H1 (cell line): ENCODE data around the gene EPHA6. TPM values are rescaled to one million over a fixed set of nuclear protein-coding genes. Genes with fewer than 3 reads are reported as not detected.

Experiments used
- CTCF ChIA-PET: fragments of 300-600 bp; sonication (Branson Sonifier 250); formaldehyde crosslinking; loops from one replicate; lab custom pipeline; 2021; ENCODE audit not compliant: partially characterized antibody; lab: Charles Lee
- POLR2A ChIA-PET: fragments of 300-600 bp; sonication (Branson Sonifier 250); formaldehyde crosslinking; loops from one replicate; lab custom pipeline; 2021; ENCODE audit warnings: inconsistent platforms; ENCODE audit not compliant: partially characterized antibody; lab: Charles Lee
- DNase-seq, 2 experiments: peaks; one replicate each; pipeline versions ENCODE4 v3.0.0 to v3.0.0-alpha.2; 2010 to 2022; ENCODE audit warnings: low spot score in 2 of 2, low read depth in 1 of 2, mixed read lengths in 1 of 2
- FAIRE-seq: peaks from 2 replicates; lab custom pipeline; 2011; peaks lifted over from hg19 to GRCh38; lab: Jason Lieb, UNC
- H2AFZ ChIP-seq: 2 replicates; pipeline ENCODE4 v1.8.1; 2012; ENCODE audit warnings: low read length, inconsistent platforms
- H2AK5ac ChIP-seq: 2 replicates; pipeline ENCODE4 v1.6.1; 2013; ENCODE audit warnings: low read depth, low read length
- H2BK120ac ChIP-seq: replicated peaks from 2 replicates; pipeline ENCODE3; 2013; ENCODE audit warnings: low read depth, low read length, inconsistent platforms
- H2BK12ac ChIP-seq: 2 replicates; pipeline ENCODE4 v1.6.1; 2013; ENCODE audit warnings: low read depth, low read length
- H2BK15ac ChIP-seq: 2 replicates; pipeline ENCODE4 v1.6.1; 2013; ENCODE audit warnings: low read length
- H2BK20ac ChIP-seq: 2 replicates; pipeline ENCODE4 v1.6.1; 2013; ENCODE audit warnings: low read length
- H2BK5ac ChIP-seq: 2 replicates; pipeline ENCODE4 v1.6.1; 2013; ENCODE audit warnings: low read depth, low read length
- H3K14ac ChIP-seq: 2 replicates; pipeline ENCODE4 v1.6.1; 2013; ENCODE audit warnings: inconsistent platforms; ENCODE audit not compliant: insufficient read length
- H3K18ac ChIP-seq: 2 replicates; pipeline ENCODE4 v1.6.1; 2013; ENCODE audit warnings: low read length; ENCODE audit errors: extremely low read depth
- H3K23ac ChIP-seq: 2 replicates; pipeline ENCODE4 v1.6.1; 2013; ENCODE audit warnings: inconsistent platforms; ENCODE audit not compliant: insufficient read length
- H3K23me2 ChIP-seq: 2 replicates; pipeline ENCODE4 v1.6.1; 2013; ENCODE audit warnings: low read depth, low read length
- H3K27ac ChIP-seq: 2 replicates; pipeline ENCODE4 v1.6.1; 2011; ENCODE audit warnings: low read depth, low read length, inconsistent platforms
- H3K27me3 ChIP-seq, 4 experiments: replicated peaks in 1 of 4; 1 replicate in 1 of 4; 2 replicates in 3 of 4; pipeline versions ENCODE4 v1.6.1 to v1.8.1; 2011 to 2013; ENCODE audit warnings: low read length in 3 of 4, mild to moderate bottlenecking in 3 of 4, inconsistent platforms in 2 of 4, mixed read lengths in 2 of 4, moderate library complexity in 1 of 4; ENCODE audit not compliant: control insufficient read depth in 3 of 4, insufficient read depth in 3 of 4; ENCODE audit errors: extremely low read depth in 1 of 4
- H3K36me3 ChIP-seq, 4 experiments: 2 replicates each; pipeline versions ENCODE4 v1.6.1 to v1.8.1; 2011 to 2013; ENCODE audit warnings: mild to moderate bottlenecking in 4 of 4, low read length in 3 of 4, moderate library complexity in 2 of 4, control low read depth in 1 of 4, inconsistent platforms in 1 of 4; ENCODE audit not compliant: insufficient read depth in 4 of 4, control insufficient read depth in 2 of 4
- H3K4ac ChIP-seq: replicated peaks from 2 replicates; pipeline ENCODE3; 2013; ENCODE audit warnings: low read length, low read depth, mixed read lengths, inconsistent platforms; ENCODE audit not compliant: insufficient read length
- H3K4me1 ChIP-seq, 4 experiments: replicated peaks in 1 of 4; 1 replicate in 1 of 4; 2 replicates in 3 of 4; pipeline versions ENCODE4 v1.6.1 to v1.8.1; 2011 to 2013; ENCODE audit warnings: low read length in 3 of 4, inconsistent platforms in 2 of 4, mixed read lengths in 1 of 4; ENCODE audit not compliant: insufficient read depth in 4 of 4, control insufficient read depth in 3 of 4
- H3K4me2 ChIP-seq, 2 experiments: 2 replicates each; pipeline versions ENCODE4 v1.6.1 to v1.8.1; 2011 to 2013; ENCODE audit warnings: low read depth in 2 of 2, low read length in 2 of 2, control low read depth in 1 of 2, inconsistent platforms in 1 of 2, mild to moderate bottlenecking in 1 of 2; ENCODE audit not compliant: insufficient read depth in 1 of 2
- H3K4me3 ChIP-seq, 4 experiments: fragments of 200-600, 300-600 bp in 1 of 4; sonication (generic), shearing (Covaris generic), sonication (Bioruptor Twin) in 1 of 4; 2 replicates each; pipeline versions ENCODE4 v1.5.1 to v1.8.1; 2011 to 2016; ENCODE audit warnings: low read length in 4 of 4, low read depth in 3 of 4, control low read depth in 2 of 4, inconsistent platforms in 2 of 4, mild to moderate bottlenecking in 2 of 4, mixed read lengths in 1 of 4, moderate library complexity in 1 of 4; ENCODE audit not compliant: insufficient read depth in 2 of 4; ENCODE audit errors: extremely low read depth in 1 of 4
- H3K56ac ChIP-seq: replicated peaks from 2 replicates; pipeline ENCODE3; 2013; ENCODE audit warnings: low read depth, mild to moderate bottlenecking, mixed read lengths, low read length, inconsistent platforms; ENCODE audit not compliant: insufficient read length
- H3K79me1 ChIP-seq: 2 replicates; pipeline ENCODE4 v1.6.1; 2013; ENCODE audit warnings: low read depth, low read length, control low read depth
- H3K79me2 ChIP-seq, 2 experiments: 2 replicates each; pipeline versions ENCODE4 v1.6.1 to v1.8.1; 2012 to 2013; ENCODE audit warnings: low read length in 2 of 2, mild to moderate bottlenecking in 2 of 2, inconsistent platforms in 1 of 2; ENCODE audit not compliant: insufficient read depth in 2 of 2, control insufficient read depth in 1 of 2
- H3K9ac ChIP-seq, 4 experiments: replicated peaks in 1 of 4; 1 replicate in 1 of 4; 2 replicates in 3 of 4; pipeline versions ENCODE4 v1.6.1 to v1.8.1; 2011 to 2013; ENCODE audit warnings: low read depth in 3 of 4, low read length in 3 of 4, control low read depth in 2 of 4, mild to moderate bottlenecking in 2 of 4, moderate library complexity in 2 of 4, inconsistent platforms in 1 of 4; ENCODE audit errors: extremely low read depth in 1 of 4
- H3K9me3 ChIP-seq, 2 experiments: 2 replicates each; pipeline versions ENCODE4 v1.6.1 to v1.8.1; 2012 to 2013; ENCODE audit warnings: mild to moderate bottlenecking in 2 of 2, moderate library complexity in 2 of 2, control low read depth in 1 of 2, inconsistent platforms in 1 of 2, low read depth in 1 of 2, low read length in 1 of 2, mixed read lengths in 1 of 2; ENCODE audit not compliant: insufficient read depth in 2 of 2
- H4K20me1 ChIP-seq, 2 experiments: replicated peaks in 1 of 2; 2 replicates each; pipeline versions ENCODE3 to v1.8.1; 2011 to 2013; ENCODE audit warnings: inconsistent platforms in 2 of 2, low read length in 2 of 2, mild to moderate bottlenecking in 1 of 2; ENCODE audit not compliant: insufficient read depth in 2 of 2, control insufficient read depth in 1 of 2
- H4K5ac ChIP-seq: 2 replicates; pipeline ENCODE4 v1.6.1; 2013; ENCODE audit warnings: low read length, low read depth, mixed read lengths, inconsistent platforms; ENCODE audit not compliant: insufficient read length
- H4K8ac ChIP-seq: 2 replicates; pipeline ENCODE4 v1.8.0; 2013; ENCODE audit warnings: mild to moderate bottlenecking, moderate library complexity, low read length, inconsistent platforms; ENCODE audit not compliant: insufficient read depth; ENCODE audit errors: extremely low read depth
- H4K91ac ChIP-seq: replicated peaks from 2 replicates; pipeline ENCODE3; 2013; ENCODE audit warnings: low read length, mixed read lengths, inconsistent platforms; ENCODE audit not compliant: insufficient read length
- ATF3 ChIP-seq: IDR thresholded peaks from 2 replicates; pipeline ENCODE4 v1.6.1; 2011; ENCODE audit warnings: low read depth, mild to moderate bottlenecking, low read length; ENCODE audit not compliant: insufficient read depth
- BACH1 ChIP-seq: IDR thresholded peaks from 2 replicates; pipeline ENCODE4 v1.6.1; 2012; ENCODE audit warnings: low read length, improper control_type of control experiment
- CEBPB ChIP-seq: IDR thresholded peaks from 2 replicates; pipeline ENCODE4 v1.6.1; 2012; ENCODE audit warnings: low read depth, low read length
- CHD2 ChIP-seq: IDR thresholded peaks from 2 replicates; pipeline ENCODE4 v1.6.1; 2012; ENCODE audit warnings: low read length, improper control_type of control experiment
- E2F6 ChIP-seq: IDR thresholded peaks from 2 replicates; pipeline ENCODE4 v1.6.1; 2012; ENCODE audit warnings: inconsistent platforms
- JUND ChIP-seq: IDR thresholded peaks from 2 replicates; pipeline ENCODE4 v1.6.1; 2011; ENCODE audit warnings: mild to moderate bottlenecking, improper control_type of control experiment, low read length
- KDM1A ChIP-seq: fragments of 200-600, 300-600 bp; sonication (generic); IDR thresholded peaks from 2 replicates; pipeline ENCODE4 v1.7.1; 2016; ENCODE audit warnings: mild to moderate bottlenecking, low read length, borderline replicate concordance
- POLR2A ChIP-seq, 2 experiments: IDR thresholded peaks; 1 replicate in 1 of 2; 2 replicates in 1 of 2; pipeline ENCODE4 v1.6.1; 2011; ENCODE audit warnings: low read depth in 2 of 2, low read length in 2 of 2, mild to moderate bottlenecking in 2 of 2; ENCODE audit errors: control extremely low read depth in 1 of 2
- RFX5 ChIP-seq: IDR thresholded peaks from 2 replicates; pipeline ENCODE4 v1.6.1; 2011; ENCODE audit warnings: low read depth, low read length, improper control_type of control experiment, borderline replicate concordance
- RXRA ChIP-seq: IDR thresholded peaks from 2 replicates; pipeline ENCODE4 v1.6.1; 2011; ENCODE audit warnings: low read depth, mild to moderate bottlenecking, low read length, moderate library complexity; ENCODE audit not compliant: insufficient read depth
- WGBS, 2 experiments: shearing (Covaris generic) in 1 of 2; methylation state at CpG; one replicate each; pipeline versions ENCODE4 v1.1.6 to v1.1.7; 2013 to 2015; ENCODE audit warnings: low lambda C conversion rate in 2 of 2, mixed read lengths in 2 of 2, inconsistent platforms in 1 of 2, low coverage in 1 of 2, missing lambda C conversion rate in 1 of 2; ENCODE audit not compliant: insufficient replicate concordance in 2 of 2, insufficient coverage in 1 of 2, insufficient read length in 1 of 2; ENCODE audit errors: extremely low coverage in 1 of 2, missing lambda C conversion rate in 1 of 2; 5-methylcytosine and 5-hydroxymethylcytosine counted together
- polyA plus RNA-seq, 7 experiments: library from polyadenylated mRNA; depleted of rRNA in 3 of 7; stranded (reverse) in 5 of 7; unstranded in 2 of 7; fragments of >200 nt in 5 of 7; fragments of 200-250 nt in 2 of 7; gene quantifications; 1 replicate in 5 of 7; 2 replicates in 1 of 7; 4 replicates in 1 of 7; pipeline versions ENCODE4 v1.2.1 to v1.2.3, GENCODE V29; 2011 to 2013; ENCODE audit warnings: missing spikeins in 2 of 7, mixed read lengths in 2 of 7
- total RNA-seq: library from RNA; stranded (reverse); fragmentation: NEBNext Ultra II Directional; extraction: Animal tissue kit (Norgen Biotek cat#: 25700); gene quantifications from 2 replicates; pipeline ENCODE4 v1.2.1, GENCODE V29; 2021

EPHA6 gene
- total and polyA plus RNA-seq, 2 of the 8 experiments (the other 6 are each of a cell fraction or from before 2014, with no cell fraction given), result 0.83 to 3.2 TPM

- Histone ChIP-seq H2AK5ac (no peak overlapping the region), H3K79me1 (no peaks in the 10 kb centered on the region), H2BK12ac (no peak overlapping the region), H3K79me2 (no peaks in the 10 kb centered on the region), H3K9me3 (no peaks in the 10 kb centered on the region), H3K4me3 (no peak overlapping the region), H3K23ac (no peak overlapping the region), H3K27ac (no peak overlapping the region), H4K5ac (no peak overlapping the region), H4K8ac (no peak overlapping the region), H4K20me1 (no peaks in the 10 kb centered on the region), H3K4me1 (no peaks in the 10 kb centered on the region; a peak in 1 of 7 replicates), H2BK120ac (no peak overlapping the region), H4K91ac (no peak overlapping the region), H3K18ac (no peak overlapping the region), H3K9ac (no peak overlapping the region), H3K56ac (no peak overlapping the region), H3K4ac (no peak overlapping the region), H3K23me2 (no peaks in the 10 kb centered on the region), H3K14ac (no peak overlapping the region), H3K36me3 (no peaks in the 10 kb centered on the region; a peak in 1 of 8 replicates), H2AFZ (no peak overlapping the region), H2BK20ac (no peak overlapping the region), H3K27me3 (no peaks in the 10 kb centered on the region), H2BK15ac (no peak overlapping the region), H2BK5ac (no peak overlapping the region), H3K4me2 (no peak overlapping the region)
- ChIA-PET POLR2A (interaction anchor here (1.6 kb wide), 1 partner anchor 13 kb away, joined by 4 read pairs; no protein-coding TSS in a partner anchor), CTCF (interaction anchor here (0.6 to 1.3 kb wide), 2 partner anchors 9 to 394 kb away, joined by 3 read pairs; no protein-coding TSS in a partner anchor)
- DNase-seq (no peak), FAIRE-seq (no peak)
- 84% methylated on average over 4 of the region's 4 CpGs; no CpG with 5 or more reads in 1 of the 2 experiments for WGBS, 2 experiments
- TF ChIP-seq CHD2, result no peak
- no peak for TF ChIP-seq ATF3
- no peak for TF ChIP-seq KDM1A
- no peak for TF ChIP-seq E2F6
- TF ChIP-seq RXRA, result no peak
- TF ChIP-seq CEBPB, result no peak
- no peak for TF ChIP-seq POLR2A (IDR thresholded peaks at IDR 0.05; ENCODE audit: control extremely low read depth in 1 of 2, low read depth in 2 of 2, low read length in 2 of 2)
- TF ChIP-seq JUND, result no peak
- TF ChIP-seq BACH1, result no peak
- no peak for TF ChIP-seq RFX5
Measured at GRCh38 chr3:97277708-97278107, 463.3 kb downstream of the EPHA6 start.
